HL-60 (cell line): Measurements from ENCODE around the gene HIPK2.

Source experiments
- DNase-seq, 2 experiments: peaks; one replicate each; pipeline ENCODE4 v3.0.0-alpha.2; 2010 to 2020; ENCODE audit warnings: low read depth in 1 of 2, low spot score in 1 of 2
- H3K27ac ChIP-seq: fragments of 250-450 bp; sonication (Bioruptor Pico); replicated peaks from 2 replicates; pipeline ENCODE4 v1.5.1; 2020; ENCODE audit warnings: mild to moderate bottlenecking, moderate library complexity
- H3K27me3 ChIP-seq: fragments of 250-450 bp; sonication (Bioruptor Pico); 2 replicates; pipeline ENCODE4 v1.5.1; 2021; ENCODE audit warnings: mild to moderate bottlenecking, moderate library complexity; ENCODE audit not compliant: insufficient read depth, poor library complexity, severe bottlenecking
- H3K4me3 ChIP-seq: replicated peaks from 2 replicates; pipeline ENCODE4 v1.5.1; 2011; ENCODE audit warnings: mild to moderate bottlenecking, control low read depth, low read length; ENCODE audit not compliant: insufficient read depth
- CTCF ChIP-seq: IDR thresholded peaks from one replicate; pipeline ENCODE4 v1.5.1; 2011; ENCODE audit warnings: low read length, control low read depth, inconsistent platforms; ENCODE audit not compliant: insufficient read depth
- GABPA ChIP-seq: IDR thresholded peaks from 2 replicates; pipeline ENCODE4 v1.6.1; 2012; ENCODE audit warnings: low read depth
- POLR2AphosphoS5 ChIP-seq: IDR thresholded peaks from 2 replicates; pipeline ENCODE4 v1.6.1; 2012; ENCODE audit warnings: low read depth
- REST ChIP-seq: IDR thresholded peaks from 2 replicates; pipeline ENCODE4 v1.6.1; 2012; ENCODE audit warnings: low read depth; ENCODE audit not compliant: insufficient replicate concordance
- SPI1 ChIP-seq: IDR thresholded peaks from 2 replicates; pipeline ENCODE4 v1.6.1; 2012; ENCODE audit warnings: low read depth, mild to moderate bottlenecking, borderline replicate concordance

Gene HIPK2

GRCh38 chr7:139563856-139564255 is 213.9 kb downstream of the HIPK2 start:
- Histone ChIP-seq H3K4me3 (no peak overlapping the region), H3K27me3 (no peaks in the 10 kb centered on the region), H3K27ac (no peak overlapping the region)
- DNase-seq = no peak
- no peak for TF ChIP-seq SPI1
- TF ChIP-seq POLR2AphosphoS5 = no peak
- no peak for TF ChIP-seq REST
- no peak for TF ChIP-seq GABPA
- TF ChIP-seq CTCF = no peak

- H3K4me3 ChIP-seq = no peak overlapping the region
- DNase-seq = no peak
- TF ChIP-seq POLR2AphosphoS5 = no peak
- no peak for TF ChIP-seq CTCF
Observed at GRCh38 chr7:139562961-139563565, 214.7 kb downstream of the HIPK2 start.

GRCh38 chr7:139562491-139562890 is 215.3 kb downstream of the HIPK2 start:
- no peak for TF ChIP-seq SPI1
- TF ChIP-seq REST = no peak
- no peak for TF ChIP-seq CTCF
- TF ChIP-seq GABPA = no peak
- no peak for TF ChIP-seq POLR2AphosphoS5
- H3K27me3 ChIP-seq = no peaks in the 10 kb centered on the region
- H3K27ac ChIP-seq = no peak overlapping the region
- H3K4me3 ChIP-seq = no peak overlapping the region
- no peak for DNase-seq

More at GRCh38 chr7:139562961-139563565, 214.7 kb downstream of the HIPK2 start:
- H3K27ac ChIP-seq = no peak overlapping the region
- no peaks in the 10 kb centered on the region for H3K27me3 ChIP-seq

GRCh38 chr7:139560678-139561077 is 217.1 kb downstream of the HIPK2 start:
- TF ChIP-seq SPI1 = no peak
- no peak for TF ChIP-seq POLR2AphosphoS5
- TF ChIP-seq CTCF = no peak
- no peak for TF ChIP-seq GABPA
- TF ChIP-seq REST = no peak
- no peak overlapping the region for H3K27ac ChIP-seq
- no peaks in the 10 kb centered on the region for H3K27me3 ChIP-seq
- H3K4me3 ChIP-seq = no peak overlapping the region
- DNase-seq = no peak
